HCT116 (cell line): ENCODE measurements around the gene NIPAL1.

Experiments
- CTCF ChIP-seq, 3 experiments: fragments of 200-600 bp in 1 of 3; sonication (generic) in 1 of 3; IDR thresholded peaks in 2 of 3; conservative IDR thresholded peaks in 1 of 3; 2 replicates each; pipeline ENCODE4 v1.5.1; 2012 to 2017; ENCODE audit warnings: low read depth in 2 of 3, low read length in 2 of 3, antibody characterized with exemption in 1 of 3, borderline replicate concordance in 1 of 3, control low read depth in 1 of 3, mild to moderate bottlenecking in 1 of 3, mixed read lengths in 1 of 3, mixed run types in 1 of 3, moderate library complexity in 1 of 3; ENCODE audit not compliant: insufficient read depth in 1 of 3
- EZH2 ChIP-seq: fragments of 200-600 bp; sonication (generic); IDR thresholded peaks from 2 replicates; pipeline ENCODE4 v1.6.1; 2017; ENCODE audit warnings: antibody characterized with exemption, mixed run types
- EZH2phosphoT487 ChIP-seq: fragments of 200-600 bp; IDR thresholded peaks from 2 replicates; pipeline ENCODE4 v1.6.1; 2018; ENCODE audit warnings: antibody characterized with exemption, borderline replicate concordance
- POLR2A ChIP-seq: IDR thresholded peaks from 2 replicates; pipeline ENCODE4 v1.7.0; 2011; ENCODE audit warnings: borderline replicate concordance; ENCODE audit not compliant: insufficient read depth, insufficient read length; ENCODE audit errors: extremely low read depth
- ZFX ChIP-seq: fragments of 450-650 bp; IDR thresholded peaks from 2 replicates; pipeline ENCODE4 v1.6.1; 2017
- TF ChIP-seq, protein P1 (sequence below): IDR thresholded peaks from 2 replicates; pipeline ENCODE4 v1.6.1; 2012

DNA sequence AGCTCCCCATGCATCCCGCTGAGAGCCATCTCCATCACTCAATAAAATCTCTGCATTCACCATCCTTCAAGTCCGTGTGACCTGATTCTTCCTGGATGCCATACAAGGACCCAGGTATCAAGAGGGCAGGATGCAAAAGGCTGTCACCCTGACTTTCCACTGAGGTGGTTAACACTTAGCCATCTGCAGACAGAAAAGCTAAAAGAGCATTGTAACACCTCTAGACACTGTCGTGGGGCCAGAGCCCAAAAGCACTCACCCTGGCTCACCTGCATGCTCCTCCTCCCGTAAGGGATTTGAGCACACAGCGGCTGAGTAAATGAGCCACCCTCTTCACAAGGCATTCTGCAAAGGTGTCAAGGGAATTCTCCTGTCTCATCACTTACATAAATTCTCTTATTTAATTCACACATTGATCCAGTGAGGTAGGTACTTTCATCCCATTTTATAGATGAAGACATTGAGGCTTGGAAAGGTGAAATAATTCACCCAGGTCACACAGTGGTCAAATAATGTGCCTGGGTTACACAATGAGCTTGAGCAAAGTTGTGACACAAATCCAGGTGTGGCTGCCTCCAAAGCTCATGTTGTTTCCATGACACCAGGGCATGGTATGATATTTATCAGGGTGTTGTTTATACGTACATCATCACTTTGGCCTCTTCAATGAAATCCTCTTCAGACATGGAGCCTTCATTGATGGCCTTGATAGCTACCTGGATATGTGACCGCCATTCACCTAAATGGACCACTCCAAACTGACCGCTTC lies 69.4 kb downstream of the NIPAL1 start:
- TF ChIP-seq, protein P1, sequence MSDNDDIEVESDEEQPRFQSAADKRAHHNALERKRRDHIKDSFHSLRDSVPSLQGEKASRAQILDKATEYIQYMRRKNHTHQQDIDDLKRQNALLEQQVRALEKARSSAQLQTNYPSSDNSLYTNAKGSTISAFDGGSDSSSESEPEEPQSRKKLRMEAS, result no peak
- no peak for TF ChIP-seq EZH2phosphoT487
- no peak for TF ChIP-seq CTCF (IDR thresholded peaks at IDR 0.05 in 2 of 3, conservative IDR thresholded peaks at IDR 0.05 in 1 of 3; ENCODE audit: borderline replicate concordance in 1 of 3, insufficient read depth in 1 of 3, low read depth in 2 of 3, low read length in 2 of 3)
- TF ChIP-seq ZFX, result no peak
- no peak for TF ChIP-seq POLR2A
- TF ChIP-seq EZH2, result no peak
